HEK293T (cell line): Measurements from ENCODE around the gene NGEF.

Experiments
- CTCF ChIA-PET: fragments of 350-600 bp; formaldehyde crosslinking; extraction: SDS; loops from one replicate; lab custom pipeline; 2021; ENCODE audit warnings: antibody characterized with exemption, inconsistent platforms; lab: Yijun Ruan, JAX
- POLR2A ChIA-PET: fragments of 350-600 bp; formaldehyde crosslinking; extraction: SDS; loops from one replicate; lab custom pipeline; 2020; ENCODE audit warnings: antibody characterized with exemption, inconsistent platforms; lab: Yijun Ruan, JAX
- DNase-seq: peaks from one replicate; pipeline ENCODE4 v3.0.0; 2012; ENCODE audit warnings: mixed read lengths; ENCODE audit errors: extremely low spot score
- ARNT ChIP-seq: fragments of 450-650 bp; IDR thresholded peaks from 2 replicates; pipeline ENCODE4 v1.6.1; 2017; ENCODE audit warnings: mild to moderate bottlenecking
- BHLHE40 ChIP-seq: fragments of 450-650 bp; IDR thresholded peaks from 2 replicates; pipeline ENCODE4 v1.6.1; 2016; ENCODE audit warnings: mild to moderate bottlenecking, moderate library complexity, borderline replicate concordance
- CTBP1 ChIP-seq: fragments of 450-650 bp; IDR thresholded peaks from 2 replicates; pipeline ENCODE4 v1.6.1; 2016; ENCODE audit warnings: borderline replicate concordance
- ELF4 ChIP-seq: fragments of 450-650 bp; IDR thresholded peaks from 2 replicates; pipeline ENCODE4 v1.6.1; 2017; ENCODE audit warnings: antibody characterized with exemption
- FOXA1 ChIP-seq: fragments of 450-650 bp; IDR thresholded peaks from 2 replicates; pipeline ENCODE4 v1.6.1; 2016; ENCODE audit warnings: mild to moderate bottlenecking
- FOXK2 ChIP-seq: fragments of 450-650 bp; IDR thresholded peaks from 2 replicates; pipeline ENCODE4 v1.6.1; 2016; ENCODE audit warnings: mild to moderate bottlenecking
- FOXM1 ChIP-seq: fragments of 450-650 bp; IDR thresholded peaks from 2 replicates; pipeline ENCODE4 v1.6.1; 2017; ENCODE audit warnings: mild to moderate bottlenecking, borderline replicate concordance
- HDGF ChIP-seq: fragments of 450-650 bp; IDR thresholded peaks from 2 replicates; pipeline ENCODE4 v1.6.1; 2017; ENCODE audit warnings: antibody characterized with exemption, borderline replicate concordance
- L3MBTL2 ChIP-seq: fragments of 450-650 bp; conservative IDR thresholded peaks from 2 replicates; pipeline ENCODE4 v1.6.1; 2016; ENCODE audit warnings: mild to moderate bottlenecking
- LEF1 ChIP-seq: fragments of 450-650 bp; IDR thresholded peaks from 2 replicates; pipeline ENCODE4 v1.6.1; 2017; ENCODE audit warnings: mild to moderate bottlenecking, borderline replicate concordance
- NFRKB ChIP-seq: fragments of 450-650 bp; IDR thresholded peaks from 2 replicates; pipeline ENCODE4 v1.6.1; 2016; ENCODE audit warnings: mild to moderate bottlenecking, moderate library complexity
- PKNOX1 ChIP-seq: fragments of 450-650 bp; IDR thresholded peaks from 2 replicates; pipeline ENCODE4 v1.6.1; 2016
- SP1 ChIP-seq: fragments of 450-650 bp; IDR thresholded peaks from 2 replicates; pipeline ENCODE4 v1.6.1; 2017
- SUZ12 ChIP-seq: fragments of 450-650 bp; IDR thresholded peaks from 2 replicates; pipeline ENCODE4 v1.6.1; 2016; ENCODE audit warnings: mild to moderate bottlenecking
- TARDBP ChIP-seq: fragments of 450-650 bp; IDR thresholded peaks from 2 replicates; pipeline ENCODE4 v1.6.1; 2016
- ZNF384 ChIP-seq: fragments of 450-650 bp; IDR thresholded peaks from 2 replicates; pipeline ENCODE4 v1.6.1; 2016

Gene NGEF

GRCh38 chr2:233060501-233060979, 47.5 kb upstream of the NGEF start:
- CTCF ChIA-PET: interaction anchor here (0.6 kb wide), 1 partner anchor 70 kb away, joined by 5 read pairs; no protein-coding TSS in a partner anchor
- no peak for DNase-seq
- TF ChIP-seq TARDBP (no peak), SUZ12 (no peak), ARNT (no peak)
- POLR2A ChIA-PET: no interaction called here

- no peak for DNase-seq
- no peak for TF ChIP-seq PKNOX1
- TF ChIP-seq ARNT: no peak
- TF ChIP-seq BHLHE40: no peak
- no peak for TF ChIP-seq FOXA1
- no peak for TF ChIP-seq NFRKB
- no peak for TF ChIP-seq TARDBP
- POLR2A ChIA-PET: no interaction called here
- CTCF ChIA-PET: interaction anchor here (0.6 kb wide), 1 partner anchor 70 kb away, joined by 5 read pairs; no protein-coding TSS in a partner anchor
These were observed 46.9 kb upstream of the NGEF start, which contains the start of gene INPP5D for GRCh38 chr2:233059797-233060500. TSS of gene INPP5D (plus strand) at chr2:233060342. CDS start at chr2:233060479, 137 bp downstream.

GRCh38 chr2:233059547-233059796, 46.4 kb upstream of the NGEF start:
- CTCF ChIA-PET: interaction anchor here (0.6 kb wide), 1 partner anchor 31 kb away, joined by 3 read pairs; no protein-coding TSS in a partner anchor
- no peak for DNase-seq
- POLR2A ChIA-PET: no interaction called here
- TF ChIP-seq SUZ12 (no peak), L3MBTL2 (no peak), SP1 (no peak), LEF1 (no peak), FOXK2 (no peak), BHLHE40 (no peak), FOXA1 (no peak)

- no peak for TF ChIP-seq ELF4
- no peak for TF ChIP-seq NFRKB
- no peak for TF ChIP-seq ARNT
- TF ChIP-seq HDGF: no peak
- TF ChIP-seq TARDBP: no peak
- no peak for TF ChIP-seq ZNF384
- no peak for TF ChIP-seq BHLHE40
- TF ChIP-seq LEF1: no peak
- no peak for TF ChIP-seq FOXK2
- no peak for TF ChIP-seq CTBP1
- no peak for TF ChIP-seq FOXA1
- CTCF ChIA-PET: interaction anchor here (0.6 kb wide), 1 partner anchor 30 kb away, joined by 3 read pairs; no protein-coding TSS in a partner anchor
- DNase-seq: no peak
- POLR2A ChIA-PET: no interaction called here
These were observed 45.9 kb upstream of the NGEF start for GRCh38 chr2:233058717-233059546.

GRCh38 chr2:233056961-233057605, 44.0 kb upstream of the NGEF start:
- TF ChIP-seq SP1: no peak
- no peak for TF ChIP-seq ELF4
- no peak for TF ChIP-seq FOXA1
- TF ChIP-seq BHLHE40: no peak
- no peak for TF ChIP-seq PKNOX1
- TF ChIP-seq TARDBP: no peak
- TF ChIP-seq ARNT: no peak
- TF ChIP-seq SUZ12: no peak
- no peak for TF ChIP-seq CTBP1
- no peak for TF ChIP-seq NFRKB
- TF ChIP-seq FOXM1: no peak
- no peak for TF ChIP-seq LEF1
- TF ChIP-seq ZNF384: no peak
- CTCF ChIA-PET: no interaction called here
- POLR2A ChIA-PET: no interaction called here
- no peak for DNase-seq

- no peak for TF ChIP-seq ARNT
- TF ChIP-seq LEF1: no peak
- no peak for TF ChIP-seq BHLHE40
- TF ChIP-seq NFRKB: no peak
- TF ChIP-seq FOXK2: no peak
- TF ChIP-seq ZNF384: no peak
- TF ChIP-seq TARDBP: no peak
- TF ChIP-seq FOXM1: no peak
- TF ChIP-seq ELF4: no peak
- no peak for TF ChIP-seq L3MBTL2
- TF ChIP-seq HDGF: no peak
- TF ChIP-seq PKNOX1: no peak
- no peak for TF ChIP-seq SP1
- no peak for TF ChIP-seq FOXA1
- no peak for TF ChIP-seq CTBP1
- TF ChIP-seq SUZ12: no peak
- DNase-seq: no peak
- CTCF ChIA-PET: interaction anchor here (0.6 kb wide), 2 partner anchors 9 to 27 kb away, joined by 3 to 4 read pairs; no protein-coding TSS in a partner anchor
- POLR2A ChIA-PET: no interaction called here
These were observed 42.3 kb upstream of the NGEF start for GRCh38 chr2:233055362-233055761.
